ENCODE measurements around the gene CRKL.
"Not testable (repeated sequence)": the region's sequence is repeated elsewhere in the genome, so short reads cannot be mapped to it uniquely, and the experiment has no call there.

The CRKL gene

DNA sequence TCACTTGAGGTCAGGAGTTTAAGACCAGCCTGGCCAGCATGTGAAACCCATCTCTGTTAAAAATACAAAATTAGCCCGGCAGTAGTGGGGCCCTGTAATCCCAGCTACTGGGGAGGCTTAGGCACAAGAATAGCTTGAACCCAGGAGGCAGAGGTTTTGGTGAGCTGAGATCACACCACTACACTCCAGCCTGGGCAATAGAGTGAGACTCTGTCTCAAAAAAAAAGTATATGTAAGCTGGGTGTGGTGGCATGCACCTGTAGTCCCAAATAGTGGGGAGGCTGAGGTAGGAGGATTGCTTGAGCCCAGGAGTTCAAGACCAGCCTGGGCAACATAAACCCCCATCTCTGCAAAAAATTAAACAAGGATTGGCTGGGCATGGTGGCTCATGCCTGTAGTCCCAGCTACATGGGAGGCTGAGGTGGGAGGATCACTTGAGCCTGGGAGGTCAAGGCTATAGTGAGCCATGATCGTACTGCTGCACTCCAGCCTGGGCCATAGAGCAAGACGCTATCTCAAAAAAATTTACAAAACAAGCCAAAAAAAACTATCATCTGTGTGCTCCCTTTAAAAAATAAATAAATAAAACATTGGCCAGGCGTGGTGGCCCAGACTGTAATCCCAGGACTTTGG is 10.8 kb downstream of the CRKL start:
- Histone ChIP-seq H2AFZ (ENCODE audit: low read depth, low read length) (no peak overlapping the region), H3K79me2 (ENCODE audit: insufficient read depth, low read length) (peaks cover 99% of the 10 kb centered on the region), H4K20me1 (ENCODE audit: insufficient read depth, low read length) (peaks cover 82% of the 10 kb centered on the region), H3K36me3 (ENCODE audit: insufficient read depth, low read length) (peaks cover 46% of the 10 kb centered on the region), H3K27me3 (ENCODE audit: insufficient read depth, low read length, poor library complexity) (no peaks in the 10 kb centered on the region), H3K4me1 (ENCODE audit: insufficient read depth, low read length) (peaks cover 16% of the 10 kb centered on the region), H3K4me3 (ENCODE audit: low read depth in 1 of 2, low read length in 2 of 2) (no peak overlapping the region), H3K4me2 (ENCODE audit: insufficient read depth, low read length) (no peak overlapping the region), H3K9ac (ENCODE audit: low read depth, low read length) (no peak overlapping the region), H3K9me3 (ENCODE audit: insufficient read depth, low read length, severe bottlenecking) (no peaks in the 10 kb centered on the region), H3K27ac (ENCODE audit: low read length) (no peak overlapping the region)
- TF ChIP-seq EZH2 (IDR thresholded peaks at IDR 0.05; ENCODE audit: borderline replicate concordance, low read depth, low read length, severe bottlenecking) (no peak), CTCF (IDR thresholded peaks at IDR 0.05; ENCODE audit: borderline replicate concordance, extremely low read depth, low read length, poor library complexity, severe bottlenecking) (no peak)
- ATAC-seq (ENCODE audit: insufficient read depth, low read depth) (no peak), DNase-seq (no peak)

GRCh38 chr22:20928573-20928967 is 11.4 kb downstream of the CRKL start:
- H3K36me3 ChIP-seq (ENCODE audit: insufficient read depth, low read length): peaks cover 50% of the 10 kb centered on the region
- peaks cover 83% of the 10 kb centered on the region for H4K20me1 ChIP-seq (ENCODE audit: insufficient read depth, low read length)
- H3K9ac ChIP-seq (ENCODE audit: low read depth, low read length): no peak overlapping the region
- no peak overlapping the region for H3K4me3 ChIP-seq (ENCODE audit: low read depth in 1 of 2, low read length in 2 of 2)
- no peak overlapping the region for H3K4me2 ChIP-seq (ENCODE audit: insufficient read depth, low read length)
- TF ChIP-seq EZH2 (IDR thresholded peaks at IDR 0.05; ENCODE audit: borderline replicate concordance, low read depth, low read length, severe bottlenecking) (no peak), CTCF (IDR thresholded peaks at IDR 0.05; ENCODE audit: borderline replicate concordance, extremely low read depth, low read length, poor library complexity, severe bottlenecking) (no peak)
- peaks cover 15% of the 10 kb centered on the region for H3K4me1 ChIP-seq (ENCODE audit: insufficient read depth, low read length)
- no peak overlapping the region for H2AFZ ChIP-seq (ENCODE audit: low read depth, low read length)
- no peaks in the 10 kb centered on the region for H3K9me3 ChIP-seq (ENCODE audit: insufficient read depth, low read length, severe bottlenecking)
- DNase-seq (no peak), ATAC-seq (ENCODE audit: insufficient read depth, low read depth) (no peak)
- no peaks in the 10 kb centered on the region for H3K27me3 ChIP-seq (ENCODE audit: insufficient read depth, low read length, poor library complexity)
- peaks cover 99% of the 10 kb centered on the region for H3K79me2 ChIP-seq (ENCODE audit: insufficient read depth, low read length)
- H3K27ac ChIP-seq (ENCODE audit: low read length): no peak overlapping the region

DNA sequence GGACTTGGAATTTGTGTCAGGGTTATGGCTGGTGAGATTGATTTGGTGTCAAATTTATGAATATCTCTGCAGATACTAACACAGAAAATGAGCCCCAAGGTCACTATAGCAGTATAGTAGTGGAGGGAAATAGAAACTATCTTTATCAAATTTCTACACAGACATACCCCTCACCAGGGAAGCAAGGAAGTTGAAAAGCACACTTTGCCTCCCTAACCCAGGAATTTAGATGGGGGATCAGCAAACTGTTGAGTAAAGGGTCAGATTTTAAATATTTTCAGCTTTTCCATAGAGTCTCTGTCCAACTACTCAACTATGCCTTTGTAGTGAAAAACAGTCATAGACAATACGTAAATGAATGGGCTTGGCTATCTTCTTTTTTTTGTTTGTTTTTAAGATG is 12.8 kb downstream of the CRKL start:
- H4K20me1 ChIP-seq (ENCODE audit: insufficient read depth, low read length): peaks cover 81% of the 10 kb centered on the region
- peaks cover 51% of the 10 kb centered on the region for H3K36me3 ChIP-seq (ENCODE audit: insufficient read depth, low read length)
- no peak overlapping the region for H3K4me2 ChIP-seq (ENCODE audit: insufficient read depth, low read length)
- DNase-seq: no peak
- H3K9me3 ChIP-seq (ENCODE audit: insufficient read depth, low read length, severe bottlenecking): no peaks in the 10 kb centered on the region
- ATAC-seq (ENCODE audit: insufficient read depth, low read depth): no peak
- peaks cover 99% of the 10 kb centered on the region for H3K79me2 ChIP-seq (ENCODE audit: insufficient read depth, low read length)
- TF ChIP-seq CTCF (IDR thresholded peaks at IDR 0.05; ENCODE audit: borderline replicate concordance, extremely low read depth, low read length, poor library complexity, severe bottlenecking) (no peak), EZH2 (IDR thresholded peaks at IDR 0.05; ENCODE audit: borderline replicate concordance, low read depth, low read length, severe bottlenecking) (no peak)
- H3K27ac ChIP-seq (ENCODE audit: low read length): no peak overlapping the region
- H3K4me1 ChIP-seq (ENCODE audit: insufficient read depth, low read length): peaks cover 10% of the 10 kb centered on the region; the same call in 1 of the 2 replicates
- H3K9ac ChIP-seq (ENCODE audit: low read depth, low read length): no peak overlapping the region
- H3K27me3 ChIP-seq (ENCODE audit: insufficient read depth, low read length, poor library complexity): no peaks in the 10 kb centered on the region
- no peak overlapping the region for H2AFZ ChIP-seq (ENCODE audit: low read depth, low read length)
- H3K4me3 ChIP-seq (ENCODE audit: low read depth in 1 of 2, low read length in 2 of 2): no peak overlapping the region

- not testable (repeated sequence) for ATAC-seq (ENCODE audit: insufficient read depth, low read depth); DNase-seq; H3K27me3 ChIP-seq (ENCODE audit: insufficient read depth, low read length, poor library complexity); H3K27ac ChIP-seq (ENCODE audit: low read length); H2AFZ ChIP-seq (ENCODE audit: low read depth, low read length); H3K4me3 ChIP-seq (ENCODE audit: low read depth in 1 of 2, low read length in 2 of 2); H3K9ac ChIP-seq (ENCODE audit: low read depth, low read length); H3K4me2 ChIP-seq (ENCODE audit: insufficient read depth, low read length); H3K9me3 ChIP-seq (ENCODE audit: insufficient read depth, low read length, severe bottlenecking); H3K4me1 ChIP-seq (ENCODE audit: insufficient read depth, low read length)
- peaks cover 99% of the 10 kb centered on the region for H3K79me2 ChIP-seq (ENCODE audit: insufficient read depth, low read length)
- H3K36me3 ChIP-seq (ENCODE audit: insufficient read depth, low read length): peaks cover 52% of the 10 kb centered on the region
- H4K20me1 ChIP-seq (ENCODE audit: insufficient read depth, low read length): peaks cover 82% of the 10 kb centered on the region
Measured at GRCh38 chr22:20930435-20930834, 13.2 kb downstream of the CRKL start.

All from DND-41 (cell line).